Measurements from ENCODE around the gene CES2. TPM values are rescaled to one million over a fixed set of nuclear protein-coding genes. Genes with fewer than 3 reads are reported as not detected.
A peak's percentile ranks its signal among the peaks of the same experiment; 100 is the strongest.
"Not testable (repeated sequence)": the region's sequence is repeated elsewhere in the genome, so short reads cannot be mapped to it uniquely, and the experiment has no call there.

CES2 gene
- polyA plus RNA-seq, 3 donors: 41.5 to 50.6 (median 43.1) TPM

DNA sequence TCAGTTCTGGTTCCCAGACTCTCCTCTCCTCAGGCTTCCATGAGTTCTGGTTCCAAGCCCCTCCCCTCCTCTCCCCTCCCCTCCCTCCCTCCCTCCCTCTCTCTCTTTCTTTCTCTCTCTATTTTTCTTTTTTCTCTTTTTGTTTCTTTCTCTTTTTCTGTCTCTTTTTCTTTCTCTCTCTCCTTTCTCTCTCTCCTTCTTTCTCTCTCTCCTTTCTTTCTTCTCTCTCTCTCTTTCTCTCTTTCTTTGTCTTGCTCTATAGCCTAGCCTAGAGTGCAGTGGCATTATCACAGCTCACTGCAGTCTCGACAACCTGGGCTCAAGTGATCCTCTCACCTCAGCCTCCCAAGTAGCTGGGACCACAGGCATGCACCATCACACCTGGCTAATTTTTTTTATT, 25.0 kb downstream of the CES2 start:
- DNase-seq (ENCODE audit: extremely low read depth in 1 of 11, low read depth in 9 of 11, low spot score in 4 of 11): no peak

- DNase-seq (ENCODE audit: extremely low read depth in 1 of 11, low read depth in 9 of 11, low spot score in 4 of 11): peak in 4 of 11 donors; percentile 29 to 57 (median 38)
Measured at GRCh38 chr16:66961065-66961744, 25.9 kb downstream of the CES2 start, which contains the start of gene CES3. Gene CES3, plus strand, starts transcription at chr16:66961266. Its CDS starts 42 bp downstream, at chr16:66961308.

GRCh38 chr16:66961914-66962313, 26.6 kb downstream of the CES2 start:
- DNase-seq (ENCODE audit: extremely low read depth in 1 of 11, low read depth in 9 of 11, low spot score in 4 of 11): no peak

GRCh38 chr16:66964049-66964448, 28.7 kb downstream of the CES2 start:
- DNase-seq (ENCODE audit: extremely low read depth in 1 of 11, low read depth in 9 of 11, low spot score in 4 of 11): no peak

DNA sequence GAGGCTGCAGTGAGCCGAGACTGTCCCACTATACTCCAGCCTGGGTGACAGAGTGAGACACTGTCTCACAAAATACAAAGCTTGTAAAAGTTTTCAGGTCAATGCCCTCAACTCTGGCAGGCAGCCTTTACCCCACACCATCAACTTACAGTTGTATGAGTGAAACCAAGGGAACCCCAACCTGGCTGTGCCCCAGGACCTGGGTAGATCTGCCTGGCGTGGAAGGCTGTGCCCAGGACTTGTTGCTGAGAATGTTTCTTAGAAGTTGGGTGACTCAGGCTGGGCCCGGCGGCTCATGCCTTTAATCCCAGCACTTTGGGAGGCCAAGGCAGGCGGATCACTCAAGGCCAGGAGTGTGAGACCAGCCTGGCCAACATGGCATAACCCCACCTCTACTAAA, 33.5 kb downstream of the CES2 start:
- DNase-seq (ENCODE audit: extremely low read depth in 1 of 11, low read depth in 9 of 11, low spot score in 4 of 11): no peak

DNA sequence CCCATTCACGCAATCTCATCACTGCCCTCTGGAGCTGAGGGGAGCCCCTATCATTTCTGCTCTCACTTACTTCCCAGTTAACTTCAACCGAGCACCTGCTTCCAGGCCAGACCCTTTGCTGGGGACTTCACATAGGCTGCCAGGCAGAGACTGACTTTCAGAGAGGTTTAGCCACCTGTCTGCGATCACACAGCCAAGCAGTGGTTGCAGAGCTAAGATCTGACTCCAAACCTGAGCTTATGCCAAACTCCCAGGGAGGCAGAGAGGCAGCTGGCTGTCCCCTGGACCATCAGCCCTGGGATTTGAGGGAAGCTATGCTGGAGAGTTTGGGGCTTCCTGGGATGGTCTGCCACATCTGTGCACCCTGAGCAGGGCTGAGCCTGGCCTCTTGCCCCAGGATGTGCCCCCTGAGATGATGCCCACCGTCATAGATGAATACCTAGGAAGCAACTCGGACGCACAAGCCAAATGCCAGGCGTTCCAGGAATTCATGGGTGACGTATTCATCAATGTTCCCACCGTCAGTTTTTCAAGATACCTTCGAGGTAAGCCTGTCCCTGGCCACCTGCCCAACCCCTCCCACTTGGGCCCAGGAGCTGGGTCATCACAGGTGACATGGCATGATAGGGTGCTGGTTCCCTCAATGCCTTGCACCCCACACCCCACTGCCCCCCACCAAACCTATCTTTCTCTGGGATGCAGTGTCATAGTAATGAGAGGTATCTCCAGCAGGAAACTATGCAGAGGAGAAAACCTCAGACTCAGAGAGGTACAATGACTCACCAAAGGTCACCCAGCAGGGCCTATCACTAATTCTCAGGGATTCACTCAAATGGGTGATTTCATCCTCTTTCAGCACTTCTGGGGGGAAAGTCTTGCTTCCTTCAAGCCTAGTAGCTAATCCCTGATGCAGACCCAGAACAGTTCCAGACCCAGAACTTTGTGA, 35.7 kb downstream of the CES2 start:
- DNase-seq (ENCODE audit: extremely low read depth in 1 of 11, low read depth in 9 of 11, low spot score in 4 of 11): no peak

- no peak for DNase-seq (ENCODE audit: extremely low read depth in 1 of 11, low read depth in 9 of 11, low spot score in 4 of 11)
Measured at GRCh38 chr16:66972983-66973382, 37.7 kb downstream of the CES2 start.

GRCh38 chr16:66973716-66974115, 38.4 kb downstream of the CES2 start:
- no peak for DNase-seq (ENCODE audit: extremely low read depth in 1 of 11, low read depth in 9 of 11, low spot score in 4 of 11)

DNA sequence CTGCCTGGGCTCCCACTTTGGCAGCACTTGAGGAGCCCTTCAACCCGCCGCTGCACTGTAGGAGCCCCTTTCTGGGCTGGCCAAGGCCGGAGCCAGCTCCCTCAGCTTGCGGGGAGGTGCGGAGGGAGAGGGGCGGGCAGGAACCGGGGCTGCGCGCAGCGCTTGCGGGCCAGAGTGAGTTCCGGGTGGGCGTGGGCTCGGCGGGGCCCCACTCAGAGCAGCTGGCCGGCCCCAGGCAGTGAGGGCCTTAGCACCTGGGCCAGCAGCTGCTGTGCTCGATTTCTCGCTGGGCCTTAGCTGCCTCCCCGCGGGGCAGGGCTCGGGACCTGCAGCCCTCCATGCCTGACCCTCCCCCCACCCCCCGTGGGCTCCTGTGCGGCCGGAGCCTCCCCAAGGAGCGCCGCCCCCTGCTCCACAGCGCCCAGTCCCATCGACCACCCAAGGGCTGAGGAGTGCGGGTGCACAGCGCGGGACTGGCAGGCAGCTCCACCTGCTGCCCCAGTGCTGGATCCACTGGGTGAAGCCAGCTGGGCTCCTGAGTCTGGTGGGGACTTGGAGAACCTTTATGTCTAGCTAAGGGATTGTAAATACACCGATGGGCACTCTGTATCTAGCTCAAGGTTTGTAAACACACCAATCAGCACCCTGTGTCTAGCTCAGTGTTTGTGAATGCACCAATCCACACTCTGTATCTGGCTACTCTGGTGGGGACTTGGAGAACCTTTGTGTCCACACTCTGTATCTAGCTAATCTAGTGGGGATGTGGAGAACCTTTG, 39.0 kb downstream of the CES2 start:
- not testable (repeated sequence) for DNase-seq (ENCODE audit: extremely low read depth in 1 of 11, low read depth in 9 of 11, low spot score in 4 of 11)

DNA sequence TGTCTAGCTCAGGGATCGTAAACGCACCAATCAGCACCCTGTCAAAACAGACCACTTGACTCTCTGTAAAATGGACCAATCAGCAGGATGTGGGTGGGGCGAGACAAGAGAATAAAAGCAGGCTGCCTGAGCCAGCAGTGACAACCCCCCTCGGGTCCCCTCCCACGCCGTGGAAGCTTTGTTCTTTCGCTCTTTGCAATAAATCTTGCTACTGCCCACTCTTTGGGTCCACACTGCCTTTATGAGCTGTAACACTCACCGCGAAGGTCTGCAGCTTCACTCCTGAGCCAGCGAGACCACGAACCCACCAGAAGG, 39.6 kb downstream of the CES2 start:
- DNase-seq (ENCODE audit: extremely low read depth in 1 of 11, low read depth in 9 of 11, low spot score in 4 of 11): not testable (repeated sequence)

GRCh38 chr16:66975302-66975893, 40.1 kb downstream of the CES2 start:
- DNase-seq (ENCODE audit: extremely low read depth in 1 of 11, low read depth in 9 of 11, low spot score in 4 of 11): no peak

DNA sequence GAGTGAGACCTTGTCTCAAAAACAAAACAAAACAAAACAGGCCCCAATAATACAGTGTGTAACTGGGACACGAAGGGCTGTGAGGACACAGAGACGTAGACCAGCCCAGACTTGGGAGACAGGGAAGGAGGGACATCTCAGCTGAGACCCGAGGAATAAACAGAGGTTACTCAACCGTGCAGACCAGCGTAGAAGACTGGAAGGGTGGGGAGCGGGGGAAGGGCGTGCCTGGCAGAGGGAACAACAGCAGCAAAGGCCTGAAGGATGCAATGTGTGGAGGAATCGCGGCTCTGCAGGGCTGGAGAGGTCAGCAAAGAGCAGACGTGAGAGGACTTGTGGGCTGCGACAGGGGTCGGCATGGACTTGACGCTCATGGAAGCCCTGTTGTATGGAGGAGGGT, 41.4 kb downstream of the CES2 start:
- no peak for DNase-seq (ENCODE audit: extremely low read depth in 1 of 11, low read depth in 9 of 11, low spot score in 4 of 11)

DNA sequence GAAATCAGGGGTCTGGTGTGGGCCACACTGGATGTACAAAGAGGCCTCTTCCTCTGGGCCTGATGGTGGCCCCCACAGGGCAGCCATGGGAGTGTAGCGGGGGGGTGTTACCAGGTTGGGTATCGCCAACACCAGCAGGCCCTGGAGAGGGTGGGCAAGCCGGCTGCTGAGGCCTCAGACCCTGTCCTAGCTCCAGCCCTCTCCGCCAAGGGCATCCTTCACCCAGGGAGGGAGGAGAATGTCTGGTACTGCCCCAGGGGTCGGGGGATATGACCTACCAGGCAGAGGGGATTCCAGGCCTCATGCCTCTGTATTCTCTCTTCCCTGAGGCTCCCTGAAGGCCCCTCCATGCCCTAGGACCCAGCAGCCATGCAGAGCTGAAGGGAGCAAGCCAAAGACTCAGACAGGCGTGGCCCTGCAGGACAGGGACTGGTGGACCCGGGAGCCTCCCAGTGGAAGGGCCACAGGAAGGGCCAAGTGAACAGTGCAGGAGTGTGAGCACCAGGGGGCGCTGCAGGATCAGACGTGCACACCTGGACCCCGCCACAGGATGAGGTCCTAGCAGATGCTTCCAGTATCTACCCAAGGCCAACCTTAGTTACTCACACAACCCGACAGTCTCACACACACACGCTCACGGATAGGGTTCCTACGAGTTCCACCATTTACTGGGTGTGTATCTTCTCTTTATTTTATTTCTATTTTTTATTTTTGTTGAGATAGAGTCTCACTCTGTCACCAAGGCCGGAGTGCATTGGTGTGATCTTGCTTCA, 42.2 kb downstream of the CES2 start:
- DNase-seq (ENCODE audit: extremely low read depth in 1 of 11, low read depth in 9 of 11, low spot score in 4 of 11): peak in 8 of 11 donors; percentile 57 to 73 (median 65)

DNA sequence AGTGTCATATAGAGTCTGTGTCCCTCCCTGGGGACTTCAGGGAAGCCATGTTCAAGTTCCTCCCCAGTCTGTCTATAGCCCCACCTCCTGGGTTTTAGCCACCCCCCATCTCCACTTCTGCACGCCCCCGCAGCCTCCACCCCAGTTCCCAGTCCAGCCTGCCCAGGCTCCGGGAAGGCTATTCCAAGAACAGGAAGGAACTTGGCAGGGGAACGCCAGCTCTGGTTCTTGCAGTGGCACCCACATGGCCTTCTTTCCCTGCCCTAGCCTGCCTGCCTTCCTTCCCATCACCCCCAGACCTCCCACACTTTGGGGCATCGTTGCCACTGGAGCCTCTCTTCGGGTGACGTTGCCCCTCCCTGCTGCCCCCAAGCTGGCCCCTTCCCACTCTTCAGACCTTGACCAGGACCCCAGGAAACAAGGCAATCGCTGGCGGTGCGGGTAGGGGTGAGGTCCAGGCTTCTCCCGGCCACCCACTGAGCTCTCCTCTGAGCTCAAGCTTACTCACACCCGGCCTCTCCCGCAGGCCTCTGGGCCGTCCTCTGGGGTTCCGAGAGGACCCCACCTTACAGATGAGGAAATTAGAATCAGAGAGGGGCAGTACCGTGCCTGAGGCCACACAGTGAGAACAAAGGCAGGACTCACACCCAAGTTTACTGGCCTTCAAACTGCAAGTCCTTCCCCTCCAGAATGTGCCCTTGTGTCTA, 43.8 kb downstream of the CES2 start:
- DNase-seq (ENCODE audit: extremely low read depth in 1 of 11, low read depth in 9 of 11, low spot score in 4 of 11): no peak

- no peak for DNase-seq (ENCODE audit: extremely low read depth in 1 of 11, low read depth in 9 of 11, low spot score in 4 of 11)
Measured at GRCh38 chr16:66983033-66983432, 47.7 kb downstream of the CES2 start.

DNA sequence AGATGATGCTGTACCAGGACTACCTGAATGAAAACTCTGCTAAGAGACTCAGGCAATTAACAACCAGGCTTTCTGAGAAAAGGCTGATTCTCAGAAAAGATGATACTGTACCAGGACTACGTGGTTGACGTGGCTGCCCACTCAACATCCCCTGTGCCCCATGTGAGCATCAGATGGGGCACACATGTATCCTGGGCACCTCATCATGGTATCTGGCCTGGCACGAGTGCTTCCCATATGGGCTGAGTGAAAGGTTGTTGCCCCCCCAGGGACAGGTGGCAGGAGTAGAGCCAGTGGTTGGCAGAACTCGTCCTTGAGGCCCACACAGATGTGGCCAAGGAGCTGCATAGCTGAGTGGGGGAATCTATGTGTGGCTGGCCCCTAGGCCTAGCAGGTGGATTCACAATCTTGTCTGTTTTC, 49.6 kb downstream of the CES2 start:
- no peak for DNase-seq (ENCODE audit: extremely low read depth in 1 of 11, low read depth in 9 of 11, low spot score in 4 of 11)

GRCh38 chr16:66986559-66986958, 51.2 kb downstream of the CES2 start:
- DNase-seq (ENCODE audit: extremely low read depth in 1 of 11, low read depth in 9 of 11, low spot score in 4 of 11): no peak

GRCh38 chr16:66988197-66988788, 53.0 kb downstream of the CES2 start, which contains the start of gene CES4A:
Gene CES4A, plus strand, starts transcription at chr16:66988589. Its CDS starts 184 bp downstream, at chr16:66988773.
- no peak for DNase-seq (ENCODE audit: extremely low read depth in 1 of 11, low read depth in 9 of 11, low spot score in 4 of 11)
